DND-41 (cell line): ENCODE results near the gene BEX5.

ENCODE experiments used
- ATAC-seq: fragments of 200-7000 bp; cut with Tn5 transposase; 3 replicates; pipeline ENCODE4 v1.9.1; 2021; ENCODE audit warnings: low read depth; ENCODE audit not compliant: insufficient read depth
- DNase-seq: peaks from one replicate; pipeline ENCODE4 v3.0.0-alpha.2; 2020
- H2AFZ ChIP-seq: 2 replicates; pipeline ENCODE4 v1.6.0; 2012; ENCODE audit warnings: low read depth, low read length
- H3K27ac ChIP-seq: 2 replicates; pipeline ENCODE4 v1.5.1; 2012; ENCODE audit warnings: low read length, inconsistent platforms
- H3K27me3 ChIP-seq: fragments of 200-600 bp; sonication (generic); 2 replicates; pipeline ENCODE4 v1.6.0; 2012; ENCODE audit warnings: low read length, mild to moderate bottlenecking, inconsistent platforms; ENCODE audit not compliant: insufficient read depth, poor library complexity
- H3K36me3 ChIP-seq: 2 replicates; pipeline ENCODE4 v1.5.1; 2012; ENCODE audit warnings: low read length, inconsistent platforms; ENCODE audit not compliant: insufficient read depth
- H3K4me1 ChIP-seq: 2 replicates; pipeline ENCODE4 v1.5.1; 2012; ENCODE audit warnings: mild to moderate bottlenecking, low read length; ENCODE audit not compliant: insufficient read depth
- H3K4me2 ChIP-seq: 2 replicates; pipeline ENCODE4 v1.6.0; 2012; ENCODE audit warnings: mild to moderate bottlenecking, moderate library complexity, low read length, inconsistent platforms; ENCODE audit not compliant: insufficient read depth
- H3K4me3 ChIP-seq, 2 experiments: fragments of 200-600 bp in 1 of 2; shearing (Covaris generic) in 1 of 2; 2 replicates each; pipeline ENCODE4 v1.5.1; 2012 to 2016; ENCODE audit warnings: inconsistent platforms in 2 of 2, low read length in 2 of 2, mild to moderate bottlenecking in 2 of 2, low read depth in 1 of 2, moderate library complexity in 1 of 2
- H3K79me2 ChIP-seq: 2 replicates; pipeline ENCODE4 v1.6.0; 2012; ENCODE audit warnings: low read length, inconsistent platforms; ENCODE audit not compliant: insufficient read depth
- H3K9ac ChIP-seq: 2 replicates; pipeline ENCODE4 v1.6.0; 2012; ENCODE audit warnings: low read depth, mild to moderate bottlenecking, inconsistent platforms, low read length, moderate library complexity
- H3K9me3 ChIP-seq: 2 replicates; pipeline ENCODE4 v1.5.1; 2012; ENCODE audit warnings: low read length, moderate library complexity, mild to moderate bottlenecking, inconsistent platforms; ENCODE audit not compliant: insufficient read depth, severe bottlenecking
- H4K20me1 ChIP-seq: 2 replicates; pipeline ENCODE4 v1.6.0; 2012; ENCODE audit warnings: low read length; ENCODE audit not compliant: insufficient read depth
- CTCF ChIP-seq: IDR thresholded peaks from 2 replicates; pipeline ENCODE4 v1.5.1; 2012; ENCODE audit warnings: borderline replicate concordance, low read length, moderate library complexity, mild to moderate bottlenecking; ENCODE audit not compliant: poor library complexity, severe bottlenecking; ENCODE audit errors: extremely low read depth
- EZH2 ChIP-seq: IDR thresholded peaks from 3 replicates; pipeline ENCODE4 v1.6.1; 2012; ENCODE audit warnings: borderline replicate concordance, low read depth, mild to moderate bottlenecking, moderate library complexity, low read length, inconsistent platforms; ENCODE audit not compliant: severe bottlenecking

The BEX5 gene

GRCh38 chrX:102155806-102156179, at the start of gene BEX5:
Gene BEX5, minus strand, starts transcription at chrX:102155977. Its CDS starts 1,712 bp downstream, at chrX:102154265.
- Histone ChIP-seq H3K9ac (no peak within 1 kb of the TSS), H3K4me1 (no peaks in the 10 kb centered on the region), H3K79me2 (no peaks in the 10 kb centered on the region), H3K27me3 (no peaks in the 10 kb centered on the region), H2AFZ (no peak within 1 kb of the TSS), H3K36me3 (no peaks in the 10 kb centered on the region), H3K4me2 (no peak within 1 kb of the TSS), H3K27ac (no peak within 1 kb of the TSS), H3K9me3 (no peaks in the 10 kb centered on the region), H4K20me1 (no peaks in the 10 kb centered on the region), H3K4me3 (no peak within 1 kb of the TSS)
- TF ChIP-seq CTCF (no peak), EZH2 (no peak)
- ATAC-seq = no peak
- DNase-seq = no peak

- no peak overlapping the region for H3K9ac ChIP-seq
- DNase-seq (no peak), ATAC-seq (no peak)
- H2AFZ ChIP-seq = no peak overlapping the region
- no peaks in the 10 kb centered on the region for H3K79me2 ChIP-seq
- TF ChIP-seq EZH2 (no peak), CTCF (no peak)
- H3K4me2 ChIP-seq = no peak overlapping the region
- no peak overlapping the region for H3K27ac ChIP-seq
- no peaks in the 10 kb centered on the region for H3K4me1 ChIP-seq
- H3K4me3 ChIP-seq = no peak overlapping the region
- H3K9me3 ChIP-seq = no peaks in the 10 kb centered on the region
- H3K27me3 ChIP-seq = no peaks in the 10 kb centered on the region
- H4K20me1 ChIP-seq = no peaks in the 10 kb centered on the region
- H3K36me3 ChIP-seq = no peaks in the 10 kb centered on the region
Observed at GRCh38 chrX:102185967-102186720, 30.4 kb upstream of the BEX5 start.

- DNase-seq = no peak
- Histone ChIP-seq H4K20me1 (no peaks in the 10 kb centered on the region), H3K27ac (no peak overlapping the region), H2AFZ (no peak overlapping the region), H3K4me1 (no peaks in the 10 kb centered on the region), H3K4me3 (no peak overlapping the region), H3K27me3 (no peaks in the 10 kb centered on the region), H3K79me2 (no peaks in the 10 kb centered on the region), H3K9ac (no peak overlapping the region), H3K36me3 (no peaks in the 10 kb centered on the region), H3K4me2 (no peak overlapping the region), H3K9me3 (no peaks in the 10 kb centered on the region)
- TF ChIP-seq EZH2 (no peak), CTCF (no peak)
- no peak for ATAC-seq
Observed at GRCh38 chrX:102154900-102155805, 624 bp downstream of the BEX5 start.
